Fibroblast of skin of scalp (primary cell): ENCODE data around the gene IQSEC3.

Experiments
- DNase-seq: peaks from one replicate; pipeline ENCODE4 v3.0.0-alpha.2; 2013

The IQSEC3 gene

DNA sequence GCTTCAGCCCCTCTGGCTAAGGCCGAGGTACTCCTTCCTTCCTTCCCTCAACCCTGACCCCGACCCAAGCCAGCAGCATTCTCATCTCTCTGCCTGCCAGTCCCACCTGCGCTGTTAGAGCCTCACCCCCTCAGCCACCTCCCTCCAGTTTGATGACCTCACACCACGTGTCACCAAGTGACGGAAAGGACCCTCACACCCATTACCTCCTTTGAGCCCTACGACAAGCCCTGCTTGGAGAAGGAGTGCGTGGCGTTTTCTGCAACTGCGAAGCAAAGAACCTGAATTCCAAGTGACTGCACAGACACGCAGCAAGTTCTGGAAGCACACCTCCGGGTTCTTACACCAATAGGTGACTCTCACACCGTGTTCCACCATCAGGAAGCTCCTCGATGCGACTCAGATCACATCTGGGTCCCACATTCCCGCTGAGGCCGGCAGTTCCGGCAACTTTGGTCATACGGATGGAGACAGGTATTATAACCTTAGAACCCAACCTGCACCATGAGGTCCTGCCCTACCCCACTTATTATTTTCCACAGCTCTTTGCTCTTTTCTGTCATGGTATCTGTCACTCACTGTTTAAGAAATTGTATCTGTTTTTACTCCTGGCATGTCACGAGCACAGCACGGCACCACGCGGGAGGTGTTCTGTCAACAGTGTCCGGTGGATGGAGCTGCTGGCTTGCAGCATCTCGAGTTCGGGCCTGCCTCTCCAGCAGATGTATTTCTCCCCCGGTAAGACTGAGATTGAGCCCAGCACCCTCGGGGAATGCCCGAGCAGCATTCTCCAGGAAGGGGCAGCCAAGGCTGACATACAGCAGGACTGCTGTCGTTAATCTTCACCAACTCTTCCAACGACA, 152.4 kb downstream of the IQSEC3 start:
- no peak for DNase-seq

DNA sequence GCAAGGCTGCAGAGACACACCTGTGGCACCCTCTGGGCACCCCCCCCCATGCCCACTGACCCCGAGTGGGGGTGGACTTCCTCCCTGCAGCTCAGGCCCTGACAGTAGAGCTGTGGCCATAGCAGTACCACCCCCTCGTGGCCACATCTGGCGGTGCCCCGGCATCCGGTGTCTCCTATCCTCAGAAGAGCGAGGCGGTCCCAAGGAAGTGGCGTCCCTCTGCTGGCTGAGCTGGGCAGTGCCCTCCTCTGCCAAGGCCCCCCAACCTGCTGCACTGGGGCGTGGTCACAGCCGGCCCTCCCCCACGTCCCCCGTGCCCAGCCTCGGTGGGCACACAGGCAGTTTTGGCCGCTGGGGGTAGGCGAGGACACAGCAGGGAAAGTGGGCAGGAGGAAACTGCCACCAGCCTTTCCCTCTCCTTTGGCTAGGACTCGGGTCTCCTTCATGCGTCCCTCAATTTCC, 153.4 kb downstream of the IQSEC3 start:
- DNase-seq = peak; percentile 52

DNA sequence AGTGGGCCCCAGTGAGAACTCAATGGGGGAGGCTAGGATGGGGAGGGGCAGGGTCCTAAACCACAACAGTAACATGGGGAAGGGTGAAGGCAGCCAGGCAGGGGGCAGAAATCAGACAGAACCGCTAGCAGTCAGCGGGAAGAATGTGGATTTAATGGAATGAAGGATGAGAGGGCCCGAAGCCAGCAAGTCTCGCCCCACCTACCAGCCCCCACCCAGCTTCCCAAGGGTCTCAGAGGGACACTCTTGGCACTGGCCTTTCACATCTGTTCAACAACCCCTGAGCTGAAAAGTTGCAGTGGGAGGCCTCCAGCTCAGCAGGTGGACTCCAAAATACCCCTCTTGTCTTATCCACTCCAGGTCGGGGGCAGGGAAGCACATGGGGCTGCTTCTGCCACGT, 153.9 kb downstream of the IQSEC3 start:
- DNase-seq = no peak

DNA sequence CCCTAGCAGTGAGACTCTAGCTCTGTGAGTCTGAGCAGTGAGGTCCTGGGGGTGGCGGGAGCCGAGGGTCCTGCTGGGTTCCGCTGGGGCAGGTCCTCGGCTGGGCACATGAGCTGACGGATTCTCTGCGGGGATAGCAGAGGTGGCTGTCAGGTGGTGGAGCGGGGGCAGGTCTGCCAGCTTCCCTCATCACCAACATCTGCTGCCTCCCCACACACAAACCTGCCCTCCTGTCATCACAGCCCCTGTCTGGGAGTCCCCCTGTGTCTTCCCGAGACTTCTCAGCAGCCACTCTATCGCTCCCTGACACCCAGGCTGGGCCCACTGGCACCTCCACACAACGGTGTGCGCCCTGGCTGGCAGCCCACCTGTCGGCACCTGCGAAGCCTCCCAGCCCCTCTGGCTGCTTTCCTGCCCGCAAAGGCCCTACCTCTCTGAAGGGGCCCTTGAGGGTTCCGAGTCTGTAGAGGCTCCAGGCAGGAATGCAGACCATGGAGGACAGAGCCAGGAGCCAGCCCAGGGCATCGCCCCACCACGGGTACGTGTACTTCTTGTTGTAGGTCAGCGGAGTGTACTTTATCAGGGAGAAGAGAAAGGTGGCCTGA, 154.5 kb downstream of the IQSEC3 start:
- DNase-seq = no peak

DNA sequence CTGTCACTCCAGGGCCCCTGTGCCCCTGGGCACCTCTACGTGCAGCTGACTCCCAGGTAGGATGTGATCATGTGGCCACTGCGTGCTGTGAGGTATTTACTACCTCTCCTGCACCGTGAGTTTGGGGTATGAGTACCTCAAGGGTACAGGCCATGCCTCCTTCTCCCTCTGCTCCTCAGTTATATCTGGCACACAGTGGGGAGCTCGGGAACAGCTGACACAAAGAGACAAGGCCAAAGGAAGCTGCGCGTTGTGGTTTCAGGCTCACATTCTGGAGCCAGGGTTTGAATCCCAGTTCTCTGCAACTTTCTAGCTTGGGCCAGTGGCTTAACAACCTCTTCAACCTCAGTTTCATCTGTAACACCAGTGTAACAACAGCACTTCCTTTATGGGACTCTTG, 155.2 kb downstream of the IQSEC3 start:
- DNase-seq = no peak

DNA sequence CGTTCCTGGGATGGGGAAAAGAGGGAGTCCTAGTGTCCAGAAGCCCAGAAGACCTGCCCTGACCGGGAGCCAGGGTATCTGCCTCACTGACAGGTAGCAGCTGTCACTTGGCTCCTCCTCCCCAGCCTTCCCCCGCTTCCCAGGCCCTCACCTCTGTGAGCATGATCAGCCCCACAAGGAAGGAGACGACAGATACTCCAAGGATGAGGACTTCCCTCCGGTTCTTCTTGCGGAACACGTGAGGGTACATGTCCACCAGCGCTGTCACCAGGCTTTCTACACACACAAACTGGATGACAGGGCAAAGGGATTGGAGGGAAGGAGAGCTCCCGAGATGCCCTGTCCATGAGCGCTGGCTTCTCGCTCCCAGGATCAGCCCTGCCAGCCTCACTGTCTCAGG, 157.3 kb downstream of the IQSEC3 start:
- DNase-seq = no peak

DNA sequence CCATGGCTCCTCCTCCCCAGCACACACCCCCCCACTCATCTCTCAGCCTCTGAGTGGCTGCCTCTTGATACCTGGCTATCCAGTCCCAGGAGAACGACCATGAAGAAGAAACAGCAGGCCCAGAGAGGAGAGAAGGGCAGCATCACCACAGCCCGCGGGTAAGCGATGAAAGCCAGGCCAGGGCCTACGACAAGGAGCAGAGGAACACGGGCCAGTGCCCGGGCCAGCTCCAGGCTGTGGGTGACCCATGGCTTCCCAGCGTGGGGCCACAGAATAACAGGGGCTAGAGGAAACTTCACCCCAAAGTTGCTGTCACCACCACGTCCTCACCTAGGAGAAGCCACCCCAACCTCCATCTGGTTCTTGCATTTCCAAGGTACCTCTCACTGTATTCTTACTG, 157.8 kb downstream of the IQSEC3 start:
- DNase-seq = no peak

DNA sequence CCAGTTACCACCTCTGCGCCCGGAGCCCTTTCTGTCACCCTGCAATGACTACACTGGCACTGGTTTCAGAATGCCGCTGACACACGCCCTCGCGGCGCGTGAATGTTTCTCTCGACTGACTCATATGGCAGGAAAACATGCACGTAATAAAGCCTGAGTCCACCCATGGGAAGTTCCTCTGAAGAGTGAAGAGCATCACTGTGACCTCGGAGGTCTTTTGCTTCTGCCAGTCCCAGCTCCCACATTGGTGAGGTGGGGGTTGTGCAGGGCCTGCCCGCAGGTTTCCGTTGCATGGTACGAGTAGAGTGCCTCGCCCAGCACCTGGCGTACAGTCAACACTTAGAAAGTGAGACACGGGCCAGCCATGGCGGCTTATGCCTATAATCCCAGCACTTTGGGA, 158.4 kb downstream of the IQSEC3 start:
- no peak for DNase-seq

DNA sequence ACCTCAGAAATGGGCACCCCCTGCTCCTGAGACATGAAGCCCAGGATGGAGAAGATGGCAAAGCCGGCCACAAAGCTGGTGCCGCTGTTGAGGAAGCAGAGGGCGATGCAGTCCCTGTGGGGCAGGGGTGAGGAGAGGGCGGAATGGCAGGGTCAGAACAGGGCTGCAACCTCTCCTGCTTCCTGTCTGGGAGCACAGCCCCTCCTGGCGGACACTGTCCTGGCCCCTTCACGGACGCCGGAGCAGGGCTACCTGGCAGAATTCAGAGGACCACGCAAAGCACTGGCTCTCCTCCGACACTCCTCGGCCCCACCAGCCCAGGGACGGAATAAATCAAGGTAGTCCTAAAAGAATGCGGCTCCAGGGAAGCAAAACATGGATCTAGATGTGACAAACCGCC, 159.8 kb downstream of the IQSEC3 start:
- no peak for DNase-seq

DNA sequence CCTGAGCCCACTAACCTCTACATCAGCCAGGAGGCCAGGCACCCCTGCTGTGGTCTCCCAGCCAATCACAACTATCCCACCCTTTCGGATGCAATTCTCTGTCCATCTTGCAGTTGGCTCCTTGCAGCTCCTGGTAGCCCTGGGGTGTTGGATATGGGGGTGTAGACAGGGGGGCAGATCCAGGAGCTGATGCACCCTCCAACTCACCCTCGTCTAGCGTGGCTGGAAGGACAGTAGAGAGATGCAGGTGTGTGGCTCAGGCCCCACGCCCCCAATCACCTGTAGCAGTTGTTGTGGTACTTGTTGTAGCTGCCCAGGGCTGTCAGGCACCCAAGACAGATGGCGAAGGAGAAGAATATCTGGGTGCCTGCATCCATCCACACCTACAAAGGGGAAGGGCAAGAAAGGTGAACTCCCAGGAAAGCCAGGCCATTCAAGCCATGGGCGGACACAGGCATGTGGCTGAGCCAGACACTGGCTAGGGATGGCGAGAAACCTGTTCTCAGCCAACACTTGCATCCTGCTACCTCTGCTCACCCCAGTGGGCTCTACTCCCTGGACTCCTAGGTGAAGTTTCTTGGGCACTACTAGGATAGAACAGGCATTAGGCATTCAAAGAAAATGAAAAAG, 160.8 kb downstream of the IQSEC3 start:
- no peak for DNase-seq
